Measurements from ENCODE around the gene KMT5C.

GRCh38 chr19:55353356-55353802 is 13.7 kb downstream of the KMT5C start:
- TF ChIP-seq CTCF (IDR thresholded peaks at IDR 0.05; ENCODE audit: low read depth, low read length): no peak
- no peak for TF ChIP-seq POLR2A (IDR thresholded peaks at IDR 0.05; ENCODE audit: extremely low read depth, insufficient read length)
- no peak for TF ChIP-seq MYC (IDR thresholded peaks at IDR 0.05; ENCODE audit: low read depth, low read length)
